Measurements from ENCODE around the gene C1S. TPM values are rescaled to one million over a fixed set of nuclear protein-coding genes. Genes with fewer than 3 reads are reported as not detected.
A peak's percentile ranks its signal among the peaks of the same experiment; 100 is the strongest.
"Not testable (repeated sequence)": the region's sequence is repeated elsewhere in the genome, so short reads cannot be mapped to it uniquely, and the experiment has no call there.

C1S gene
- total RNA-seq, 2 experiments from 2014 or later = 1.3 TPM

GRCh38 chr12:7031306-7031705, 29.2 kb upstream of the C1S start:
- H3K4me3 Mint-ChIP-seq = no peak overlapping the region
- H3K27ac Mint-ChIP-seq = no peak overlapping the region
- POLR2A ChIA-PET = no interaction called here
- H3K36me3 Mint-ChIP-seq = no peaks in the 10 kb centered on the region
- peaks cover 14% of the 10 kb centered on the region for H3K27me3 Mint-ChIP-seq
- ATAC-seq (ENCODE audit: low read depth) (no peak), DNase-seq (no peak)
- H3K4me1 Mint-ChIP-seq = no peaks in the 10 kb centered on the region
- H3K9me3 Mint-ChIP-seq = no peaks in the 10 kb centered on the region

- POLR2A ChIA-PET = interaction anchor here (0.5 to 1.2 kb wide), 2 partner anchors 14 to 119 kb away, joined by 3 to 4 read pairs; partner anchors contain the start of genes ENO2 and LPCAT3
- Mint-ChIP-seq H3K4me3 (no peak overlapping the region), H3K9me3 (no peaks in the 10 kb centered on the region), H3K27me3 (peaks cover 10% of the 10 kb centered on the region), H3K27ac (no peak overlapping the region), H3K36me3 (no peaks in the 10 kb centered on the region), H3K4me1 (peaks cover 1% of the 10 kb centered on the region)
- DNase-seq (no peak), ATAC-seq (ENCODE audit: low read depth) (no peak)
Observed at GRCh38 chr12:7032990-7033389, 27.5 kb upstream of the C1S start.

DNA sequence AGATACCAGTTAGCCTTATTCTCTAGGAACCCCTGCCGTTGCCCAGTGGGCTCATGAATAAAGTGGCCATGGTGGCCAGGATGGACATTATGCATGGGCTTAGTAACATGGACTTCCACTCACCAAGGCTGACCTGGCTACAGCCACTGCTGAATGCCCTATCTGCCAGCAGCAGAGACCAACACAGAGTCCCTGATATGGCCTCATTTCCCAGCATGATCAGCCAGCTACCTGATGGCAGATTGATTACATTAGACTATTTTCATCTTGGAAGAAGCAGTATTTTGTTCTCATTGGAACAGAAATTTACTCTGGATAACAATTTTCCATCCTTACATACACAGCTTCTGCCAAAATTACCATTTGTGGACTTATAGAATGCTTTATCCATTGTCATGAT, 26.1 kb upstream of the C1S start:
- POLR2A ChIA-PET = no interaction called here

DNA sequence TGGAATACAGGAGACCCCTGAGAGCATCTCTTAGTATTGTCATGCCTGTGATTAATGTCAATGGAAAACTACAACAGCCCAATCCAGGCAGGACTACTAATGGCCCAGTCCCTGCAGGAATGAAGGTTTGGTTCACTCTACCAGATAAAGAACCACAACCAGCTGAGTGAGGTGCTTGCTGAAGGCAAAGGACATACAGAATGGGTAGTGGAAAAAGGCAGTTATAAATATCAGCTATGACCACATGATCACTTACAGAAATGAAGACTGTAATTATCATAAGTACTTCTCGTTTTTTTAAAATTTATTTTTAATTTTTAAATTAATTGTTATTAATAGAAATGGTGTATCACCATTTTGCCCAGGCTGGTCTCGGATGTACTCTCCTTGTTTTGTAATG, 25.1 kb upstream of the C1S start:
- POLR2A ChIA-PET = no interaction called here
- Mint-ChIP-seq H3K27ac (no peak overlapping the region), H3K9me3 (no peaks in the 10 kb centered on the region), H3K36me3 (no peaks in the 10 kb centered on the region), H3K4me3 (no peak overlapping the region), H3K4me1 (peaks cover 1% of the 10 kb centered on the region), H3K27me3 (peaks cover 10% of the 10 kb centered on the region)
- DNase-seq (no peak), ATAC-seq (ENCODE audit: low read depth) (no peak)

More for the DNA sequence above, 26.1 kb upstream of the C1S start:
- Mint-ChIP-seq H3K4me3 (no peak overlapping the region), H3K9me3 (no peaks in the 10 kb centered on the region), H3K27ac (no peak overlapping the region), H3K4me1 (peaks cover 1% of the 10 kb centered on the region), H3K27me3 (peaks cover 10% of the 10 kb centered on the region), H3K36me3 (no peaks in the 10 kb centered on the region)
- no peak for ATAC-seq (ENCODE audit: low read depth)
- DNase-seq = no peak

GRCh38 chr12:7037411-7037810, 23.1 kb upstream of the C1S start:
- POLR2A ChIA-PET, H3K27ac Mint-ChIP-seq, H3K9me3 Mint-ChIP-seq: not testable (repeated sequence)

GRCh38 chr12:7038591-7038990, 21.9 kb upstream of the C1S start:
- ATAC-seq (ENCODE audit: low read depth) (no peak), DNase-seq (no peak)
- POLR2A ChIA-PET = no interaction called here
- Mint-ChIP-seq H3K36me3 (no peaks in the 10 kb centered on the region), H3K9me3 (no peaks in the 10 kb centered on the region), H3K27ac (no peak overlapping the region), H3K4me1 (peaks cover 1% of the 10 kb centered on the region), H3K4me3 (no peak overlapping the region), H3K27me3 (peaks cover 3% of the 10 kb centered on the region)

More at GRCh38 chr12:7037411-7037810, 23.1 kb upstream of the C1S start:
- H3K4me3 Mint-ChIP-seq; H3K27me3 Mint-ChIP-seq; DNase-seq; ATAC-seq (ENCODE audit: low read depth); H3K4me1 Mint-ChIP-seq; H3K36me3 Mint-ChIP-seq: not testable (repeated sequence)

GRCh38 chr12:7039403-7039802, 21.1 kb upstream of the C1S start:
- Mint-ChIP-seq H3K27ac (no peak overlapping the region), H3K27me3 (no peaks in the 10 kb centered on the region), H3K36me3 (no peaks in the 10 kb centered on the region), H3K4me1 (peaks cover 1% of the 10 kb centered on the region), H3K9me3 (no peaks in the 10 kb centered on the region), H3K4me3 (no peak overlapping the region)
- ATAC-seq (ENCODE audit: low read depth) = no peak
- DNase-seq = no peak
- POLR2A ChIA-PET = no interaction called here

- DNase-seq (no peak), ATAC-seq (ENCODE audit: low read depth) (no peak)
- no peaks in the 10 kb centered on the region for H3K9me3 Mint-ChIP-seq
- no peak overlapping the region for H3K4me3 Mint-ChIP-seq
- H3K27me3 Mint-ChIP-seq = no peaks in the 10 kb centered on the region
- H3K4me1 Mint-ChIP-seq = peaks cover 19% of the 10 kb centered on the region
- no peak overlapping the region for H3K27ac Mint-ChIP-seq
- POLR2A ChIA-PET = no interaction called here
- no peaks in the 10 kb centered on the region for H3K36me3 Mint-ChIP-seq
Observed at GRCh38 chr12:7042842-7043241, 17.7 kb upstream of the C1S start.

GRCh38 chr12:7045913-7046312, 14.6 kb upstream of the C1S start:
- Mint-ChIP-seq H3K27me3 (no peaks in the 10 kb centered on the region), H3K9me3 (no peaks in the 10 kb centered on the region), H3K4me1 (peaks cover 23% of the 10 kb centered on the region), H3K27ac (no peak overlapping the region), H3K4me3 (no peak overlapping the region), H3K36me3 (no peaks in the 10 kb centered on the region)
- POLR2A ChIA-PET = interaction anchor here (0.9 kb wide), 1 partner anchor 194 kb away, joined by 3 read pairs; the partner anchor contains the start of gene USP5
- no peak for ATAC-seq (ENCODE audit: low read depth)
- DNase-seq = no peak

DNA sequence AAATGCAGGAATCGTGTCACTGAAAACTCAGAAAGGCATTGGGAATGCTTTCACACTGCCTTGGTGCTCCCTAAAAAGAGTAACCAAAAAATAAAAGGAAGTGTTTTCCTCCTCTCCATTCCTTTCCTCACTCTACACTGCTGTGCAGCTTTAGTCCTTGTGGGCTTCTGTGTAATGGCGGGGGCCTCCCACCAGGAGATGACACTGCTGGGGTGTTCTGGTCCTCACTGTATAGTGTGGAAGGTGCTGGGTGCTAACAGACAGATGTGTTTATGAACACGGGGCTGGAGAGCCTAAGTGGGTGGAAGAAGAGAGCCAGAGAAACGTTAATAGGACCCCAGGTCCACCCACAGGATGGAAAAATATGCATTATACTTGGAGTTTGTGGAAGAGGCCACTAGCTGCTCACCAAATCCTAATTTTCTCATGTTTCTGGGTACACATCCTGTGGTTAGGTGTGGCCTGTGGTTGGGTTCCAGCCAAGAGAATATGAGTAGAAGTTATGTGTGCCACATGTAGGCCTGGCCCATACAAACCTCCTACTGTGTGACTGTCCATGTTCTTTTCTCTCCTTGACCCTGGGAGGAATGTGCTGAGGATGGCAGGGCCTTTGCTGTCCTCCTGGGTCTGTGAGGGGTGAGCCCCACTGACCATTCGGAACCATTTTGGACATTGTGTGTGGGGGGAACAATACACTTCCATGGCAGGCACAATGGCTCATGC, 14.0 kb upstream of the C1S start:
- ATAC-seq (ENCODE audit: low read depth) = no peak
- POLR2A ChIA-PET = interaction anchor here (0.9 kb wide), 1 partner anchor 195 kb away, joined by 3 read pairs; the partner anchor contains the start of gene USP5
- no peak for DNase-seq

DNA sequence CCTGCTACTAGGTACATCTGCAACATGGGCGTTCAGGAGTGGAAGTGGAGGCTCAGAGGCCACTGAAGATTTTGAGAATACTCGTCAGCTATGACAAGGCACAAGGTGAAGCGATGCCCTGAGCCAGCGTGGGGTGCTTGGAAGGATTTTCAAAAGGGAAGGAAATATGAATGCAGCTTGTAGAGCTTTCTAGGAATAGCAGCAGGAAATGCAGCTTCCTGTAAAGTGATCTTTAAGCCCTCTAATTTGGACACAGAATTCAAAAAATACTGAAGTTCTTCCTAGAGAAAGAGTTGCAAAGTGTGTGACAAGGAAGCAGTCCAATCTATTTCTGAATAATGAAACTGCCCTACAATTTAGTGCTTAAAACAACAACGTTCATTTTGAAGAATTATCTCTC, 13.2 kb upstream of the C1S start:
- ATAC-seq (ENCODE audit: low read depth) = no peak
- Mint-ChIP-seq H3K9me3 (peaks cover 2% of the 10 kb centered on the region), H3K27ac (peak overlapping the region; percentile 60), H3K27me3 (peaks cover 12% of the 10 kb centered on the region), H3K36me3 (no peaks in the 10 kb centered on the region), H3K4me3 (peak overlapping the region; percentile 60), H3K4me1 (peaks cover 23% of the 10 kb centered on the region)
- POLR2A ChIA-PET = interaction anchor here (0.9 kb wide), 1 partner anchor 174 kb away, joined by 3 read pairs; the partner anchor contains the start of gene SPSB2
- DNase-seq = no peak

More for the DNA sequence above, 14.0 kb upstream of the C1S start:
- Mint-ChIP-seq H3K4me1 (peaks cover 23% of the 10 kb centered on the region), H3K9me3 (peaks cover 2% of the 10 kb centered on the region), H3K36me3 (no peaks in the 10 kb centered on the region), H3K27ac (peak overlapping the region; percentile 44), H3K27me3 (peaks cover 5% of the 10 kb centered on the region), H3K4me3 (no peak overlapping the region)

GRCh38 chr12:7049445-7049951, 11.0 kb upstream of the C1S start:
- peaks cover 23% of the 10 kb centered on the region for H3K4me1 Mint-ChIP-seq
- peaks cover 29% of the 10 kb centered on the region for H3K27me3 Mint-ChIP-seq
- H3K4me3 Mint-ChIP-seq; H3K9me3 Mint-ChIP-seq; DNase-seq; H3K27ac Mint-ChIP-seq; H3K36me3 Mint-ChIP-seq; POLR2A ChIA-PET; ATAC-seq (ENCODE audit: low read depth): not testable (repeated sequence)

- H3K27ac Mint-ChIP-seq; DNase-seq; H3K36me3 Mint-ChIP-seq; ATAC-seq (ENCODE audit: low read depth); H3K4me3 Mint-ChIP-seq; POLR2A ChIA-PET; H3K9me3 Mint-ChIP-seq: not testable (repeated sequence)
- Mint-ChIP-seq H3K27me3 (peaks cover 30% of the 10 kb centered on the region), H3K4me1 (peaks cover 23% of the 10 kb centered on the region)
Observed at GRCh38 chr12:7049973-7050372, 10.5 kb upstream of the C1S start.

DNA sequence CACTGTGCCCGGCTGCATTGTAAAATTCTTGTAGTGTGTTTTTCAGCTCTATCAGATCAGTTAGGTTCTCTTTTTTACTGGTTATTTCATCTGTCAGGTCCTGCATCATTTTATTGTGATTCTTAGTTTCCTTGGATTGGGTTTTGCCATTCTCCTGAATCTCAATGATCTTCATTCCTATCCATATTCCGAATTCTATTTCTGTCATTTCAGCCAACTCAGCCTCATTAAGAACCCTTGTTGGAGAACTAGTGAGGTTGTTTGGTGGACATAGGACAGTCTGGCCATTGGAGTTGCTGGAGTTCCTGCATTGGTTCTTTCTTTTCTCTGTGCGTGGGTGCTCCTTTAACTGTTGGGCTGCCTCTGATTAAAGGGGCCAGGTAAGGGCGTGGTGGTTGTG, 5.6 kb upstream of the C1S start:
- no peaks in the 10 kb centered on the region for H3K36me3 Mint-ChIP-seq
- no peak overlapping the region for H3K27ac Mint-ChIP-seq
- POLR2A ChIA-PET = no interaction called here
- H3K9me3 Mint-ChIP-seq = peaks cover 2% of the 10 kb centered on the region
- no peak for DNase-seq
- no peak overlapping the region for H3K4me3 Mint-ChIP-seq
- no peak for ATAC-seq (ENCODE audit: low read depth)
- H3K4me1 Mint-ChIP-seq = no peaks in the 10 kb centered on the region
- H3K27me3 Mint-ChIP-seq = peaks cover 55% of the 10 kb centered on the region
